Smooth muscle cell (in vitro differentiated cells): Measurements from ENCODE around the gene MAP7D3. TPM values are rescaled to one million over a fixed set of nuclear protein-coding genes. Genes with fewer than 3 reads are reported as not detected.
A peak's percentile ranks its signal among the peaks of the same experiment; 100 is the strongest.
"Not testable (repeated sequence)": the region's sequence is repeated elsewhere in the genome, so short reads cannot be mapped to it uniquely, and the experiment has no call there.

Source experiments
- DNase-seq: peaks from one replicate; lab custom pipeline; 2025; ENCODE audit not compliant: unreplicated experiment; lab: John Stamatoyannopoulos, UW
- H2AFZ ChIP-seq: fragments of 200-600 bp; sonication (generic); 2 replicates; pipeline ENCODE4 v1.6.0; 2016; ENCODE audit warnings: antibody characterized with exemption, low read depth, mild to moderate bottlenecking
- H3F3A ChIP-seq: fragments of 200-600 bp; sonication (generic); 2 replicates; pipeline ENCODE4 v1.6.0; 2017; ENCODE audit warnings: antibody characterized with exemption, low read depth
- H3K27ac ChIP-seq: fragments of 200-600 bp; sonication (generic); 2 replicates; pipeline ENCODE4 v1.5.1; 2016; ENCODE audit warnings: low read depth, mild to moderate bottlenecking
- H3K27me3 ChIP-seq: fragments of 200-600 bp; sonication (generic); 2 replicates; pipeline ENCODE4 v1.6.1; 2016; ENCODE audit warnings: low read depth, mild to moderate bottlenecking
- H3K36me3 ChIP-seq: fragments of 200-600 bp; sonication (generic); 2 replicates; pipeline ENCODE4 v1.5.1; 2016; ENCODE audit warnings: low read depth
- H3K4me1 ChIP-seq: fragments of 200-600 bp; sonication (generic); 2 replicates; pipeline ENCODE4 v1.5.1; 2016; ENCODE audit warnings: low read depth
- H3K4me2 ChIP-seq: fragments of 200-600 bp; sonication (generic); 2 replicates; pipeline ENCODE4 v1.6.0; 2016; ENCODE audit warnings: mild to moderate bottlenecking
- H3K4me3 ChIP-seq: fragments of 200-600 bp; sonication (generic); 2 replicates; pipeline ENCODE4 v1.5.1; 2016; ENCODE audit warnings: mild to moderate bottlenecking
- H3K79me2 ChIP-seq: fragments of 200-600 bp; sonication (generic); 2 replicates; pipeline ENCODE4 v1.6.0; 2016; ENCODE audit warnings: low read depth, mild to moderate bottlenecking
- H3K9ac ChIP-seq: fragments of 200-600 bp; sonication (generic); 2 replicates; pipeline ENCODE4 v1.6.0; 2016; ENCODE audit warnings: low read depth
- H3K9me3 ChIP-seq: fragments of 200-600 bp; sonication (generic); replicated peaks from 2 replicates; pipeline ENCODE4 v1.5.1; 2016; ENCODE audit warnings: low read depth
- H4K20me1 ChIP-seq: fragments of 200-600 bp; sonication (generic); 2 replicates; pipeline ENCODE4 v1.6.0; 2016; ENCODE audit warnings: low read depth
- CTCF ChIP-seq: fragments of 200-600 bp; sonication (generic); IDR thresholded peaks from 2 replicates; pipeline ENCODE4 v1.5.1; 2017; ENCODE audit warnings: borderline replicate concordance, mild to moderate bottlenecking, antibody characterized with exemption; ENCODE audit not compliant: insufficient read depth, poor library complexity, severe bottlenecking
- WGBS: methylation state at CpG from one replicate; pipeline ENCODE4 v1.1.7; 2016; ENCODE audit warnings: low lambda C conversion rate; 5-methylcytosine and 5-hydroxymethylcytosine counted together
- polyA plus RNA-seq: library from polyadenylated mRNA; unstranded; fragments of >200 nt; fragmentation: Nextera tagmentation; extraction: Ambion mirVana; gene quantifications from 2 replicates; pipeline ENCODE4 v1.2.1, GENCODE V29; 2016
- total RNA-seq: library from RNA; depleted of rRNA; stranded (reverse); fragments of >200 nt; gene quantifications from 2 replicates; pipeline ENCODE4 v1.2.3, GENCODE V29; 2014

The MAP7D3 gene
- total RNA-seq: 8.1 and 12.4 TPM in 2 replicates
- polyA plus RNA-seq: 6.3 and 9.3 TPM in 2 replicates

- Histone ChIP-seq H2AFZ (peak within 1 kb of the TSS; percentile 85), H3F3A (no peaks in the 10 kb centered on the region), H4K20me1 (no peaks in the 10 kb centered on the region), H3K9ac (peak within 1 kb of the TSS; percentile 79), H3K4me3 (peak within 1 kb of the TSS; percentile 65), H3K79me2 (no peaks in the 10 kb centered on the region), H3K4me2 (peak within 1 kb of the TSS; percentile 83), H3K27ac (peak within 1 kb of the TSS; percentile 28), H3K9me3 (no peaks in the 10 kb centered on the region), H3K27me3 (no peaks in the 10 kb centered on the region), H3K4me1 (no peaks in the 10 kb centered on the region), H3K36me3 (no peaks in the 10 kb centered on the region)
- WGBS: 43% methylated on average over 50 of the region's 73 CpGs
- TF ChIP-seq CTCF: no peak
- peak; percentile 4 for DNase-seq
Measured at GRCh38 chrX:136251041-136251991, at the start of gene MAP7D3. Gene MAP7D3 (minus strand): TSS chrX:136251400. CDS start chrX:136251358, 42 bp downstream.

GRCh38 chrX:136300721-136301120 is 49.5 kb upstream of the MAP7D3 start, which contains the start of gene ADGRG4:
Gene ADGRG4 (plus strand): TSS chrX:136300963. CDS start chrX:136308778, 7,815 bp downstream.
- H4K20me1 ChIP-seq, H3K9ac ChIP-seq, H2AFZ ChIP-seq, H3K27me3 ChIP-seq, H3K27ac ChIP-seq, H3K4me3 ChIP-seq, H3K36me3 ChIP-seq, H3K9me3 ChIP-seq, H3F3A ChIP-seq, H3K4me1 ChIP-seq, H3K79me2 ChIP-seq, DNase-seq, H3K4me2 ChIP-seq: not testable (repeated sequence)
- 73% methylated on average over 4 of the region's 4 CpGs for WGBS

- WGBS: 86% methylated on average over 8 of the region's 8 CpGs
- Histone ChIP-seq H3K4me1 (no peaks in the 10 kb centered on the region), H3K4me3 (no peak overlapping the region), H3K36me3 (no peaks in the 10 kb centered on the region), H3K27ac (no peak overlapping the region), H3K9ac (no peak overlapping the region), H4K20me1 (no peaks in the 10 kb centered on the region), H3F3A (no peaks in the 10 kb centered on the region), H2AFZ (no peak overlapping the region), H3K79me2 (no peaks in the 10 kb centered on the region), H3K9me3 (no peaks in the 10 kb centered on the region), H3K4me2 (no peak overlapping the region), H3K27me3 (no peaks in the 10 kb centered on the region)
- no peak for DNase-seq
- TF ChIP-seq CTCF: no peak
Measured at GRCh38 chrX:136295380-136295779, 44.2 kb upstream of the MAP7D3 start.

- Histone ChIP-seq H3K4me1 (no peaks in the 10 kb centered on the region), H2AFZ (no peak overlapping the region), H3K79me2 (no peaks in the 10 kb centered on the region), H3K9me3 (no peaks in the 10 kb centered on the region), H3K4me2 (no peak overlapping the region), H3K27ac (no peak overlapping the region), H3K27me3 (no peaks in the 10 kb centered on the region), H3K9ac (no peak overlapping the region), H3F3A (no peaks in the 10 kb centered on the region), H3K36me3 (no peaks in the 10 kb centered on the region), H3K4me3 (no peak overlapping the region), H4K20me1 (no peaks in the 10 kb centered on the region)
- DNase-seq: no peak
- WGBS: 56% methylated on average over 2 of the region's 2 CpGs
- no peak for TF ChIP-seq CTCF
Measured at GRCh38 chrX:136292656-136293055, 41.5 kb upstream of the MAP7D3 start.
